IPS-15b (cell line): ENCODE data around the gene KDM4C.

Experiments
- H3K27me3 ChIP-seq: one replicate; pipeline ENCODE4 v1.6.1; 2013; ENCODE audit warnings: low read length; ENCODE audit not compliant: control insufficient read depth, insufficient read depth
- H3K36me3 ChIP-seq: one replicate; pipeline ENCODE4 v1.6.1; 2013; ENCODE audit warnings: low read length; ENCODE audit not compliant: control insufficient read depth, insufficient read depth
- H3K4me1 ChIP-seq: one replicate; pipeline ENCODE4 v1.6.1; 2013; ENCODE audit warnings: mild to moderate bottlenecking, low read length; ENCODE audit not compliant: control insufficient read depth, insufficient read depth
- H3K4me3 ChIP-seq: one replicate; pipeline ENCODE4 v1.5.1; 2013; ENCODE audit warnings: low read depth, low read length
- H3K9ac ChIP-seq: one replicate; pipeline ENCODE4 v1.6.1; 2013; ENCODE audit warnings: low read depth, mild to moderate bottlenecking, low read length
- H3K9me3 ChIP-seq: one replicate; pipeline ENCODE4 v1.6.1; 2013; ENCODE audit warnings: mild to moderate bottlenecking, low read length; ENCODE audit not compliant: control insufficient read depth, insufficient read depth

Gene KDM4C

GRCh38 chr9:7143645-7144200 lies 385.9 kb downstream of the KDM4C start:
- Histone ChIP-seq H3K27me3 (no peaks in the 10 kb centered on the region), H3K9me3 (no peaks in the 10 kb centered on the region), H3K36me3 (no peaks in the 10 kb centered on the region)

GRCh38 chr9:7144265-7145046 lies 386.7 kb downstream of the KDM4C start:
- Histone ChIP-seq H3K27me3 (no peaks in the 10 kb centered on the region), H3K9ac (no peak overlapping the region), H3K9me3 (no peaks in the 10 kb centered on the region), H3K4me3 (no peak overlapping the region), H3K4me1 (no peaks in the 10 kb centered on the region), H3K36me3 (no peaks in the 10 kb centered on the region)

More at GRCh38 chr9:7143645-7144200, 385.9 kb downstream of the KDM4C start:
- H3K4me3 ChIP-seq, result no peak overlapping the region
- no peak overlapping the region for H3K9ac ChIP-seq
- H3K4me1 ChIP-seq, result no peaks in the 10 kb centered on the region

- no peaks in the 10 kb centered on the region for H3K36me3 ChIP-seq
- no peak overlapping the region for H3K4me3 ChIP-seq
- H3K9ac ChIP-seq, result no peak overlapping the region
- H3K9me3 ChIP-seq, result no peaks in the 10 kb centered on the region
- no peaks in the 10 kb centered on the region for H3K4me1 ChIP-seq
- no peaks in the 10 kb centered on the region for H3K27me3 ChIP-seq
Measured at GRCh38 chr9:7145361-7146069, 387.7 kb downstream of the KDM4C start.

GRCh38 chr9:7146582-7146981 lies 388.8 kb downstream of the KDM4C start:
- H3K27me3 ChIP-seq, result no peaks in the 10 kb centered on the region
- no peak overlapping the region for H3K4me3 ChIP-seq
- H3K4me1 ChIP-seq, result no peaks in the 10 kb centered on the region
- H3K9me3 ChIP-seq, result no peaks in the 10 kb centered on the region
- H3K9ac ChIP-seq, result no peak overlapping the region
- no peaks in the 10 kb centered on the region for H3K36me3 ChIP-seq

- Histone ChIP-seq H3K9ac (no peak overlapping the region), H3K9me3 (no peaks in the 10 kb centered on the region), H3K36me3 (no peaks in the 10 kb centered on the region), H3K4me1 (no peaks in the 10 kb centered on the region), H3K27me3 (no peaks in the 10 kb centered on the region), H3K4me3 (no peak overlapping the region)
Measured at GRCh38 chr9:7147121-7148090, 389.6 kb downstream of the KDM4C start.

GRCh38 chr9:7148243-7148765 lies 390.5 kb downstream of the KDM4C start:
- H3K9ac ChIP-seq, result no peak overlapping the region
- H3K27me3 ChIP-seq, result no peaks in the 10 kb centered on the region
- no peaks in the 10 kb centered on the region for H3K9me3 ChIP-seq
- no peaks in the 10 kb centered on the region for H3K36me3 ChIP-seq
- H3K4me1 ChIP-seq, result no peaks in the 10 kb centered on the region
- H3K4me3 ChIP-seq, result no peak overlapping the region

GRCh38 chr9:7149258-7149657 lies 391.5 kb downstream of the KDM4C start:
- Histone ChIP-seq H3K27me3 (no peaks in the 10 kb centered on the region), H3K9ac (no peak overlapping the region), H3K9me3 (no peaks in the 10 kb centered on the region), H3K4me3 (no peak overlapping the region), H3K36me3 (no peaks in the 10 kb centered on the region), H3K4me1 (no peaks in the 10 kb centered on the region)

GRCh38 chr9:7150153-7150890 lies 392.5 kb downstream of the KDM4C start:
- H3K9ac ChIP-seq, result no peak overlapping the region
- no peaks in the 10 kb centered on the region for H3K27me3 ChIP-seq
- H3K9me3 ChIP-seq, result no peaks in the 10 kb centered on the region
- no peaks in the 10 kb centered on the region for H3K36me3 ChIP-seq
- no peaks in the 10 kb centered on the region for H3K4me1 ChIP-seq
- H3K4me3 ChIP-seq, result no peak overlapping the region

- H3K4me3 ChIP-seq, result no peak overlapping the region
- H3K9ac ChIP-seq, result no peak overlapping the region
- no peaks in the 10 kb centered on the region for H3K4me1 ChIP-seq
- no peaks in the 10 kb centered on the region for H3K9me3 ChIP-seq
- no peaks in the 10 kb centered on the region for H3K36me3 ChIP-seq
- H3K27me3 ChIP-seq, result no peaks in the 10 kb centered on the region
Measured at GRCh38 chr9:7153134-7153533, 395.4 kb downstream of the KDM4C start.

GRCh38 chr9:7153566-7153965 lies 395.8 kb downstream of the KDM4C start:
- H3K9ac ChIP-seq, result no peak overlapping the region
- H3K4me1 ChIP-seq, result no peaks in the 10 kb centered on the region
- H3K27me3 ChIP-seq, result no peaks in the 10 kb centered on the region
- no peaks in the 10 kb centered on the region for H3K9me3 ChIP-seq
- no peaks in the 10 kb centered on the region for H3K36me3 ChIP-seq
- no peak overlapping the region for H3K4me3 ChIP-seq
